Loucy (cell line): ENCODE measurements around the gene SLC35E3.

Experiments
- H2AFZ ChIP-seq: fragments of 200-600 bp; sonication (generic); 2 replicates; pipeline ENCODE4 v1.6.0; 2016; ENCODE audit warnings: antibody characterized with exemption, mild to moderate bottlenecking, low read length, moderate library complexity
- H3F3A ChIP-seq: fragments of 200-600 bp; 2 replicates; pipeline ENCODE4 v1.6.0; 2016; ENCODE audit warnings: antibody characterized with exemption, low read depth, mild to moderate bottlenecking
- H3K27me3 ChIP-seq: fragments of 200-600 bp; sonication (generic); 2 replicates; pipeline ENCODE4 v1.6.1; 2014; ENCODE audit warnings: low read length, mild to moderate bottlenecking; ENCODE audit not compliant: insufficient read depth, poor library complexity, severe bottlenecking
- H3K36me3 ChIP-seq: fragments of 200-600 bp; sonication (generic); 2 replicates; pipeline ENCODE4 v1.6.1; 2016; ENCODE audit warnings: low read length; ENCODE audit not compliant: insufficient read depth
- H3K4me1 ChIP-seq: fragments of 200-600 bp; sonication (generic); 2 replicates; pipeline ENCODE4 v1.5.1; 2014; ENCODE audit warnings: low read length, mild to moderate bottlenecking; ENCODE audit not compliant: insufficient read depth, poor library complexity, severe bottlenecking
- H3K4me2 ChIP-seq: fragments of 200-600 bp; sonication (generic); 2 replicates; pipeline ENCODE4 v1.6.0; 2014; ENCODE audit warnings: antibody characterized with exemption, low read length, low read depth, mild to moderate bottlenecking; ENCODE audit not compliant: poor library complexity, severe bottlenecking
- H3K4me3 ChIP-seq: fragments of 200-600 bp; sonication (generic); 2 replicates; pipeline ENCODE4 v1.5.1; 2014; ENCODE audit warnings: low read length, mild to moderate bottlenecking, mixed read lengths; ENCODE audit not compliant: poor library complexity, severe bottlenecking
- H3K79me2 ChIP-seq: fragments of 200-600 bp; sonication (generic); 2 replicates; pipeline ENCODE4 v1.6.1; 2014; ENCODE audit warnings: low read length; ENCODE audit not compliant: insufficient read depth
- H3K9ac ChIP-seq: fragments of 200-600 bp; sonication (generic); 2 replicates; pipeline ENCODE4 v1.6.0; 2014; ENCODE audit warnings: mild to moderate bottlenecking, low read depth, low read length, moderate library complexity; ENCODE audit not compliant: poor library complexity, severe bottlenecking
- H3K9me2 ChIP-seq: fragments of 200-600 bp; sonication (generic); replicated peaks from 2 replicates; pipeline ENCODE4 v1.6.1; 2016; ENCODE audit warnings: low read depth, low read length, mixed read lengths
- H3K9me3 ChIP-seq: fragments of 200-600 bp; sonication (generic); 2 replicates; pipeline ENCODE4 v1.6.1; 2014; ENCODE audit warnings: mild to moderate bottlenecking, antibody characterized with exemption, low read length, low read depth; ENCODE audit not compliant: insufficient read depth
- H4K20me1 ChIP-seq: fragments of 200-600 bp; sonication (generic); 2 replicates; pipeline ENCODE4 v1.6.0; 2014; ENCODE audit warnings: antibody characterized with exemption, low read length, mild to moderate bottlenecking; ENCODE audit not compliant: insufficient read depth, poor library complexity, severe bottlenecking
- CTCF ChIP-seq: fragments of 200-600 bp; sonication (generic); conservative IDR thresholded peaks from 2 replicates; pipeline ENCODE4 v1.5.1; 2014; ENCODE audit warnings: mild to moderate bottlenecking, antibody characterized with exemption, low read length
- EZH2phosphoT487 ChIP-seq: fragments of 200-600 bp; IDR thresholded peaks from 2 replicates; pipeline ENCODE4 v1.6.1; 2018; ENCODE audit warnings: antibody characterized with exemption, mild to moderate bottlenecking, moderate library complexity, borderline replicate concordance

SLC35E3 gene

GRCh38 chr12:68766646-68767045 is 20.7 kb downstream of the SLC35E3 start:
- Histone ChIP-seq H3K36me3 (peaks cover 5% of the 10 kb centered on the region; the same call in 1 of the 2 replicates), H3K4me1 (no peaks in the 10 kb centered on the region), H3K4me2 (no peak overlapping the region), H3K9me2 (no peaks in the 10 kb centered on the region), H3K9me3 (no peaks in the 10 kb centered on the region), H3K79me2 (no peaks in the 10 kb centered on the region), H3F3A (no peaks in the 10 kb centered on the region), H2AFZ (no peak overlapping the region), H4K20me1 (no peaks in the 10 kb centered on the region), H3K4me3 (no peak overlapping the region), H3K9ac (no peak overlapping the region), H3K27me3 (no peaks in the 10 kb centered on the region)
- TF ChIP-seq CTCF: no peak
- TF ChIP-seq EZH2phosphoT487: no peak

DNA sequence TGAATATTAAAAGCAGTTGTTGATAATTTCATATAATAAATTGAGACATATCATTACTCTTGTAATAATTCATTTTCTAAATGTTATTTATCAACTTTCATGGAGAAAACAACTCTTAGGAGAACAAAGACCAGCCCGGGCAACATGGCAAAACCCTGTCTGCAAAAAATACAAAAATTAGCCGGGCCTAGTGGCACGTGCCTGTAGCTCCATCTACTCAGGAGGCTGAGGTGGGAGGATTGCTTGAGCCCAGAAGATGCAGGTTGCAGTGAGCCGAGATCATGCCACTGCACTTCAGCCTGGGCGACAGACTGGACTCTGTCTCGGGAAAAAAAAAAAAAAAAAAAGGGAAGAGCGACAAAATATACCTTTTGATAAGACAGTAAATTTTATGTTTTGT is 21.2 kb downstream of the SLC35E3 start:
- H3K27me3 ChIP-seq: no peaks in the 10 kb centered on the region
- no peak overlapping the region for H2AFZ ChIP-seq
- H3K9ac ChIP-seq: no peak overlapping the region
- H3K9me2 ChIP-seq: no peaks in the 10 kb centered on the region
- no peak for TF ChIP-seq CTCF
- TF ChIP-seq EZH2phosphoT487: no peak
- no peak overlapping the region for H3K4me2 ChIP-seq
- no peak overlapping the region for H3K4me3 ChIP-seq
- no peaks in the 10 kb centered on the region for H3K4me1 ChIP-seq
- no peaks in the 10 kb centered on the region for H3F3A ChIP-seq
- H3K36me3 ChIP-seq: peaks cover 5% of the 10 kb centered on the region; the same call in 1 of the 2 replicates
- H3K79me2 ChIP-seq: no peaks in the 10 kb centered on the region
- H4K20me1 ChIP-seq: no peaks in the 10 kb centered on the region
- no peaks in the 10 kb centered on the region for H3K9me3 ChIP-seq

DNA sequence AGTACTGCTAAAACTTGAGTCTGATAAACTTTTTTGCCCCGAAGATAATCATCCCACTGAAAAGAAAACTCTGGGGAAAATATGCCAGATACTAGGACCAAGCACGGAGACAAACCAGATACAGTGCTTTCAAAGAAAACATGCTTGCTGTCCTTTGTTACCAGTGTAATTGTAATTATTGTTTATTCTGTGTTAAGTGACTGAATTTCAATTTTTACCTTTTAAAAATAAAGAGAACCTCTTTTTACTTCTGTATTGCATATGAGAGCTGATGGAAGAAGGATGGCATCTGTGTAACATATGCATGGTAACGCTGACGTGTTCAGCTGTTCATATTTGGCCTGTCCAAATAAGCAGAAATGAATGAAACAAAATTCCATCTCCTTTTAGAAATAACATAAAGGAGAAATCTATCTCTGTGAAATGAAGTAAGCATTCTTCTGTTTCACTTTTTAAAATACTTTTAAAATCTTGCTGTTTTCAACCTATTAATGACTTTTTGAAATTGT is 22.5 kb downstream of the SLC35E3 start:
- Histone ChIP-seq H3F3A (no peaks in the 10 kb centered on the region), H3K36me3 (peaks cover 5% of the 10 kb centered on the region; the same call in 1 of the 2 replicates), H3K9ac (no peak overlapping the region), H3K4me3 (no peak overlapping the region), H3K79me2 (no peaks in the 10 kb centered on the region), H4K20me1 (no peaks in the 10 kb centered on the region), H3K9me3 (no peaks in the 10 kb centered on the region), H3K4me2 (no peak overlapping the region), H3K4me1 (peaks cover 4% of the 10 kb centered on the region), H3K27me3 (no peaks in the 10 kb centered on the region), H2AFZ (no peak overlapping the region), H3K9me2 (no peaks in the 10 kb centered on the region)
- TF ChIP-seq EZH2phosphoT487: no peak
- no peak for TF ChIP-seq CTCF
